Measurements from ENCODE around the gene TCF12. TPM values are rescaled to one million over a fixed set of nuclear protein-coding genes. Genes with fewer than 3 reads are reported as not detected.

The TCF12 gene
- total and polyA plus RNA-seq, 2 donors (not counting 3 experiments of a cell fraction or from before 2014, with no cell fraction given): 72.1 to 133 TPM

DNA sequence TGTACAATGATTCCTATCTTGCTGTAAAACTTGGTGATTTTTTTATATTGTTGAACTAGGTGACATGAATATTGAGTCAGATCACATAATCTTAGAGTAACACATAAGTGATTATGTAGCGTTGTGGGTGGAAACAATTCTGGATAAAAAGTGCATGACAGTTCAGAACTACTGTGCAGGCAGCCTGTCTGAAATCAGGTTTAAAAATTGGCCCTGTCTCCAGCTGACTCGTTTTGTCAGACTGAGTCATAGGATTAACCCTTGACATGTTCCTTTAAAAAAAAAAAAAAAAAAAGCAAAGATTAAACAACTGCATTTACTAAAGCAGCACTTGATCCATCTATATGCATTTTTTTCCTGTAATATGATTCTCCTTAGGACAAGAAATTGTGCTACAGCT lies 297.8 kb downstream of the TCF12 start:
- Histone ChIP-seq H3K4me2 (ENCODE audit: insufficient read depth, low read length) (no peak overlapping the region), H3K27ac (ENCODE audit: insufficient read depth, low read depth, low read length) (no peak overlapping the region), H3K4me3 (replicated peaks in 1 of 3; ENCODE audit: insufficient read depth in 1 of 3, low read depth in 1 of 3, low read length in 3 of 3) (no peak overlapping the region), H3K9me3 (replicated peaks; ENCODE audit: control insufficient read depth, insufficient read depth, low read length) (no peaks in the 10 kb centered on the region), H2AFZ (ENCODE audit: low read depth, low read length) (no peak overlapping the region), H3K4me1 (ENCODE audit: control insufficient read depth, extremely low read depth, insufficient read depth, low read length) (peaks cover 18% of the 10 kb centered on the region), H3K79me2 (ENCODE audit: control insufficient read depth, insufficient read depth, low read length) (peaks cover 25% of the 10 kb centered on the region), H3K9me1 (replicated peaks; ENCODE audit: control insufficient read depth, extremely low read depth, insufficient read depth, low read length) (no peaks in the 10 kb centered on the region), H3K9ac (replicated peaks; ENCODE audit: extremely low read depth, insufficient read depth, low read length) (no peak overlapping the region), H3K36me3 (ENCODE audit: control insufficient read depth in 2 of 2, extremely low read depth in 1 of 2, insufficient read depth in 2 of 2, low read length in 2 of 2) (no peaks in the 10 kb centered on the region), H4K20me1 (replicated peaks; ENCODE audit: control insufficient read depth, extremely low read depth, insufficient read depth, low read length) (no peaks in the 10 kb centered on the region), H3K27me3 (ENCODE audit: control insufficient read depth in 2 of 2, insufficient read depth in 2 of 2, low read length in 2 of 2) (no peaks in the 10 kb centered on the region)
- POLR2A ChIA-PET: interaction anchor here (0.6 kb wide), 1 partner anchor 32 kb away, joined by 3 read pairs; no protein-coding TSS in a partner anchor
- BruUV-seq (replicated peaks): no TSS peak
- DNase-seq (ENCODE audit: low read depth, low spot score) (peak; percentile 68), FAIRE-seq (peak; percentile 63)
- dilution Hi-C loops (cut with MboI; ENCODE audit: extremely low pct_ligation_motif_present, low sequenced_read_pairs) (no loop called here), intact Hi-C loops (cut with micrococcal nuclease) (loop anchor here (10.0 kb wide), 1 partner anchor 331 kb away; no protein-coding TSS in a partner anchor)
- peak; percentile 32 for TF ChIP-seq JUN (IDR thresholded peaks at IDR 0.05; ENCODE audit: borderline replicate concordance, insufficient read depth, insufficient read length, low read depth)
- no peak for TF ChIP-seq POLR2A (IDR thresholded peaks at IDR 0.05; ENCODE audit: low read depth, low read length)
- no peak for TF ChIP-seq POLR2AphosphoS5 (IDR thresholded peaks at IDR 0.05; ENCODE audit: insufficient read depth, low read depth, low read length)
- no peak for TF ChIP-seq GATA2 (IDR thresholded peaks at IDR 0.05; ENCODE audit: insufficient read depth, insufficient read length, low read depth, low read length)
- no peak for TF ChIP-seq MYC (IDR thresholded peaks at IDR 0.05; ENCODE audit: low read depth, low read length)
- peak; percentile 71 for TF ChIP-seq FOS (IDR thresholded peaks at IDR 0.05; ENCODE audit: borderline replicate concordance, insufficient read depth, low read length)
- no peak for TF ChIP-seq CTCF (IDR thresholded peaks at IDR 0.05; ENCODE audit: extremely low read depth in 1 of 2, insufficient read depth in 1 of 2, low read depth in 1 of 2, low read length in 2 of 2)
- CTCF ChIA-PET: interaction anchor here (1.5 to 2.8 kb wide), 6 partner anchors 16 to 394 kb away, joined by 4 to 22 read pairs (median 6); no protein-coding TSS in a partner anchor
